Loucy (cell line): Measurements from ENCODE around the gene ZNF800.

Experiments
- H2AFZ ChIP-seq: fragments of 200-600 bp; sonication (generic); 2 replicates; pipeline ENCODE4 v1.6.0; 2016; ENCODE audit warnings: antibody characterized with exemption, mild to moderate bottlenecking, low read length, moderate library complexity
- H3F3A ChIP-seq: fragments of 200-600 bp; 2 replicates; pipeline ENCODE4 v1.6.0; 2016; ENCODE audit warnings: antibody characterized with exemption, low read depth, mild to moderate bottlenecking
- H3K27me3 ChIP-seq: fragments of 200-600 bp; sonication (generic); 2 replicates; pipeline ENCODE4 v1.6.1; 2014; ENCODE audit warnings: low read length, mild to moderate bottlenecking; ENCODE audit not compliant: insufficient read depth, poor library complexity, severe bottlenecking
- H3K36me3 ChIP-seq: fragments of 200-600 bp; sonication (generic); 2 replicates; pipeline ENCODE4 v1.6.1; 2016; ENCODE audit warnings: low read length; ENCODE audit not compliant: insufficient read depth
- H3K4me1 ChIP-seq: fragments of 200-600 bp; sonication (generic); 2 replicates; pipeline ENCODE4 v1.5.1; 2014; ENCODE audit warnings: low read length, mild to moderate bottlenecking; ENCODE audit not compliant: insufficient read depth, poor library complexity, severe bottlenecking
- H3K4me2 ChIP-seq: fragments of 200-600 bp; sonication (generic); 2 replicates; pipeline ENCODE4 v1.6.0; 2014; ENCODE audit warnings: antibody characterized with exemption, low read length, low read depth, mild to moderate bottlenecking; ENCODE audit not compliant: poor library complexity, severe bottlenecking
- H3K4me3 ChIP-seq: fragments of 200-600 bp; sonication (generic); 2 replicates; pipeline ENCODE4 v1.5.1; 2014; ENCODE audit warnings: low read length, mild to moderate bottlenecking, mixed read lengths; ENCODE audit not compliant: poor library complexity, severe bottlenecking
- H3K79me2 ChIP-seq: fragments of 200-600 bp; sonication (generic); 2 replicates; pipeline ENCODE4 v1.6.1; 2014; ENCODE audit warnings: low read length; ENCODE audit not compliant: insufficient read depth
- H3K9ac ChIP-seq: fragments of 200-600 bp; sonication (generic); 2 replicates; pipeline ENCODE4 v1.6.0; 2014; ENCODE audit warnings: mild to moderate bottlenecking, low read depth, low read length, moderate library complexity; ENCODE audit not compliant: poor library complexity, severe bottlenecking
- H3K9me2 ChIP-seq: fragments of 200-600 bp; sonication (generic); replicated peaks from 2 replicates; pipeline ENCODE4 v1.6.1; 2016; ENCODE audit warnings: low read depth, low read length, mixed read lengths
- H3K9me3 ChIP-seq: fragments of 200-600 bp; sonication (generic); 2 replicates; pipeline ENCODE4 v1.6.1; 2014; ENCODE audit warnings: mild to moderate bottlenecking, antibody characterized with exemption, low read length, low read depth; ENCODE audit not compliant: insufficient read depth
- H4K20me1 ChIP-seq: fragments of 200-600 bp; sonication (generic); 2 replicates; pipeline ENCODE4 v1.6.0; 2014; ENCODE audit warnings: antibody characterized with exemption, low read length, mild to moderate bottlenecking; ENCODE audit not compliant: insufficient read depth, poor library complexity, severe bottlenecking
- EZH2phosphoT487 ChIP-seq: fragments of 200-600 bp; IDR thresholded peaks from 2 replicates; pipeline ENCODE4 v1.6.1; 2018; ENCODE audit warnings: antibody characterized with exemption, mild to moderate bottlenecking, moderate library complexity, borderline replicate concordance
- TF ChIP-seq, protein P1 (sequence below): fragments of 200-600 bp; sonication (generic); conservative IDR thresholded peaks from 2 replicates; pipeline ENCODE4 v1.5.1; 2014; ENCODE audit warnings: mild to moderate bottlenecking, antibody characterized with exemption, low read length

ZNF800 gene

DNA sequence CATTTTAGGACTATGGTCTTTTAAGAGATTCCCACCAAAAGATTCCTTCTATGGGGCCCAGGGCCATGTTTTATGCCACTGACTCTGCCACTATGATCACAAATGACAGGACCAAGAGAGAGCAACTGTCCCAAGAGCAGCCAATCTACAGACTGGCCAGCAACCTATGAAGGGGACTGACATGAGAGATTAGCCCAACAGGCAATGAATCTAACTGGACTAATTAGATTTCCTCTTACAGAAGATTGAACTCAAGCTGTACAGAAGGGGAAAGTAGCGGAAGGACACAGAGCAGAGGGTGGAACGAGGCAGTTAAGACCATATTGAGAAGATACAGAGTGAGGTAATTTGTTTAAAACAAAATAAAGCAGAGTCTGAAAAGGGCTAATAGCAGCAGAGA is 25.8 kb downstream of the ZNF800 start:
- Histone ChIP-seq H3K4me3 (no peak overlapping the region), H3K9me2 (no peaks in the 10 kb centered on the region), H3F3A (no peaks in the 10 kb centered on the region), H3K9me3 (no peaks in the 10 kb centered on the region), H2AFZ (no peak overlapping the region), H3K27me3 (no peaks in the 10 kb centered on the region), H3K4me1 (peaks cover 14% of the 10 kb centered on the region), H3K36me3 (peaks cover 32% of the 10 kb centered on the region), H3K4me2 (no peak overlapping the region), H3K9ac (no peak overlapping the region), H3K79me2 (peaks cover 41% of the 10 kb centered on the region; the same call in 1 of the 2 replicates), H4K20me1 (peaks cover 52% of the 10 kb centered on the region)
- TF ChIP-seq, protein P1, sequence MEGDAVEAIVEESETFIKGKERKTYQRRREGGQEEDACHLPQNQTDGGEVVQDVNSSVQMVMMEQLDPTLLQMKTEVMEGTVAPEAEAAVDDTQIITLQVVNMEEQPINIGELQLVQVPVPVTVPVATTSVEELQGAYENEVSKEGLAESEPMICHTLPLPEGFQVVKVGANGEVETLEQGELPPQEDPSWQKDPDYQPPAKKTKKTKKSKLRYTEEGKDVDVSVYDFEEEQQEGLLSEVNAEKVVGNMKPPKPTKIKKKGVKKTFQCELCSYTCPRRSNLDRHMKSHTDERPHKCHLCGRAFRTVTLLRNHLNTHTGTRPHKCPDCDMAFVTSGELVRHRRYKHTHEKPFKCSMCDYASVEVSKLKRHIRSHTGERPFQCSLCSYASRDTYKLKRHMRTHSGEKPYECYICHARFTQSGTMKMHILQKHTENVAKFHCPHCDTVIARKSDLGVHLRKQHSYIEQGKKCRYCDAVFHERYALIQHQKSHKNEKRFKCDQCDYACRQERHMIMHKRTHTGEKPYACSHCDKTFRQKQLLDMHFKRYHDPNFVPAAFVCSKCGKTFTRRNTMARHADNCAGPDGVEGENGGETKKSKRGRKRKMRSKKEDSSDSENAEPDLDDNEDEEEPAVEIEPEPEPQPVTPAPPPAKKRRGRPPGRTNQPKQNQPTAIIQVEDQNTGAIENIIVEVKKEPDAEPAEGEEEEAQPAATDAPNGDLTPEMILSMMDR: no peak
- no peak for TF ChIP-seq EZH2phosphoT487

DNA sequence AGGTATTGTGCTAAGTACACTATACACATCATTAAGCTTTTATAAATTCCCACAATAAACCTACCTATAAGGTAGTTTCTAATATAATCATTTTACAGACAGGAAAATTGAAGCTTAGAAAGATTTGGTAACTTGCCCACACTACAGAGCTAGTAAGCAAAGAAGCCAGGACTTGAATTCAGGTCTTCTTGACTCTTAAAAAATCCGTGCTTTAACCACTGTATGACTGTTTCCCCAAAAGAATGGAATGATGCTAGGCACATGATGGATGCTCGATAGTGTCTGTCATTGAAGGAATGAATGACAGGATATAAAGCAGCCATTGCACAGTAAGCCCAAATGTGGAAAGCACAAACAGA is 26.6 kb downstream of the ZNF800 start:
- no peak overlapping the region for H3K9ac ChIP-seq
- TF ChIP-seq EZH2phosphoT487: no peak
- TF ChIP-seq, protein P1: no peak
- H3F3A ChIP-seq: no peaks in the 10 kb centered on the region
- H3K79me2 ChIP-seq: peaks cover 34% of the 10 kb centered on the region; the same call in 1 of the 2 replicates
- H3K27me3 ChIP-seq: no peaks in the 10 kb centered on the region
- H3K4me1 ChIP-seq: peaks cover 14% of the 10 kb centered on the region
- no peak overlapping the region for H3K4me2 ChIP-seq
- no peak overlapping the region for H2AFZ ChIP-seq
- H3K4me3 ChIP-seq: no peak overlapping the region
- H3K9me3 ChIP-seq: no peaks in the 10 kb centered on the region
- H3K9me2 ChIP-seq: no peaks in the 10 kb centered on the region
- H3K36me3 ChIP-seq: peaks cover 26% of the 10 kb centered on the region
- H4K20me1 ChIP-seq: peaks cover 47% of the 10 kb centered on the region

DNA sequence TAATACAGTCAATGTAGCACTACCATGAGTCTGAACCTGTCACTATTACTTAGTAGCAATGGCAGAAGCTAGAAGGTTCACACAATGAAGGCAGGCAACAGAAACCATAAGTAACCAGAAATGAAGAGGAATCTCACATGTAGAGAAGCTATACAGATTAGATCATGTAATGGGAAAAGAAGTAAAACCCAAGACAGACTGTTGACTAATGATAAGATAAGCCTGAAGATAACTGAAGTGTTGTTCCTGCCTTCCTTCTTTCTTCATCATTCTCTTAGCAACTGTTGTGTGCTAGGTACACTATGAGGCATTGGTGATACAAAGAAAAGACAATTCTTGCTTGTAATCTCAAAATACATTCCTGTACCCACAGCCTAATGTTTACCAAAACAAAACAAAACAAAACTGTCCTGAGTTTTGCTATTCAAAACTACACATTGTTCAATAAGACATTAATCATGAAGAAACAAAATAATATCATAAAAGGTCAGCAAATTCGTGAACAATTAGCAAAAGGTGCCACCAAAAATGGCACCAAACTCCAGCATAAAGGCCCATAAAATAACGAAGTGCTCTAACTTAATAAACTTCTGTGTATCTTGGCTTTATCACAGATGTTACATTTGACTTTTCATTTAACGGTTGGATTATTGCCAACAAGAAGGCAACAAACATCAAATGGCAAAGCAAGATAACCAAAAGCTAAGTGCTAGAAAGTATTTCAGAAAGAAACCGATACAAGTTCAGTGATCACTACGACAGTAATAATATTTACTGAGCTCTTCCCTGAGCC is 27.1 kb downstream of the ZNF800 start:
- Histone ChIP-seq H3K9me2 (no peaks in the 10 kb centered on the region), H4K20me1 (peaks cover 43% of the 10 kb centered on the region), H3K4me1 (peaks cover 14% of the 10 kb centered on the region), H3K4me3 (no peak overlapping the region), H3K9me3 (no peaks in the 10 kb centered on the region), H2AFZ (no peak overlapping the region), H3K79me2 (peaks cover 31% of the 10 kb centered on the region; the same call in 1 of the 2 replicates), H3K4me2 (no peak overlapping the region), H3K36me3 (peaks cover 27% of the 10 kb centered on the region; the same call in 1 of the 2 replicates), H3F3A (no peaks in the 10 kb centered on the region), H3K9ac (no peak overlapping the region), H3K27me3 (no peaks in the 10 kb centered on the region)
- no peak for TF ChIP-seq EZH2phosphoT487
- TF ChIP-seq, protein P1: no peak
